ENCODE measurements around the gene PDIA2. TPM values are rescaled to one million over a fixed set of nuclear protein-coding genes. Genes with fewer than 3 reads are reported as not detected.

Gene PDIA2
- polyA plus RNA-seq, 2 of the 4 experiments (the other 2 are of a cell fraction) = 0.45 to 0.52 TPM

- DNase-seq (ENCODE audit: low read depth in 1 of 2, low spot score in 1 of 2) (no peak), ATAC-seq (no peak), FAIRE-seq (no peak)
- H3K4me2 ChIP-seq = no peak overlapping the region
- ChIA-PET CTCF (interaction anchor here (1.2 to 1.4 kb wide), 2 partner anchors 12 to 14 kb away, joined by 3 to 5 read pairs; no protein-coding TSS in a partner anchor), POLR2A (no interaction called here)
- 92% methylated on average over 21 of the region's 21 CpGs for WGBS (ENCODE audit: missing lambda C conversion rate)
- no peaks in the 10 kb centered on the region for H3K9me3 ChIP-seq
- H3K27ac ChIP-seq = no peak overlapping the region
- TF ChIP-seq CBX8 (IDR thresholded peaks at IDR 0.05) (no peak), CTCF (IDR thresholded peaks at IDR 0.05) (no peak)
- H3K4me1 ChIP-seq = no peaks in the 10 kb centered on the region
- H3K4me3 ChIP-seq = no peak overlapping the region
Observed at GRCh38 chr16:307691-308312, 24.8 kb downstream of the PDIA2 start.

DNA sequence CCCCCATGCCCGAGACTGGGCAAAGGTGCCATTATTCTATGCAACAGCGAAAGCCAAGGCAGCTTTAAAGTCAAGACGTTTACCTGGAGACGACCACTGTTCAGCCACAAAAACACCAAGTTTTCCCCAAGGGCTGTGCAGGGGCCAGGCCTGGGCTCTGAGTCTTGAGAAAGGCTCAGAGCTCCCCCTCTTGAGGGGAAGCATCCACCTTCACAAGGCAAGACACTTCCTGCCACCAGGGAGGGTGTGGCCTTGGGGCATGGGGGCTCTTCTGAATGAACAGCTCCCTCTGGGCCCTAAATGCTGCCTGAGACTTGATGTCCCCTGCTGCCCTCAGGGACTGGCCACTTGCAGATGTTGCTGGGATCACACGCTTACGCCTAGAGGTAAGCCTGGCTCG is 26.5 kb downstream of the PDIA2 start:
- H3K4me2 ChIP-seq = no peak overlapping the region
- POLR2A ChIA-PET = no interaction called here
- peak in 1 of 2 experiments; percentile 39; a peak in 2 of 6 replicates for ATAC-seq
- CTCF ChIA-PET = interaction anchor here (1.0 to 2.7 kb wide), 3 partner anchors 11 to 213 kb away, joined by 3 to 8 read pairs (median 4); no protein-coding TSS in a partner anchor
- H3K4me3 ChIP-seq = no peak overlapping the region
- H3K27ac ChIP-seq = no peak overlapping the region
- no peak for DNase-seq (ENCODE audit: low read depth in 1 of 2, low spot score in 1 of 2)
- no peaks in the 10 kb centered on the region for H3K9me3 ChIP-seq
- TF ChIP-seq RFX5 (IDR thresholded peaks at IDR 0.05) (no peak), BCL3 (IDR thresholded peaks at IDR 0.05) (no peak), USF2 (IDR thresholded peaks at IDR 0.05) (no peak), ZFP36 (IDR thresholded peaks at IDR 0.05; ENCODE audit: borderline replicate concordance, partially characterized antibody) (no peak), NR3C1 (IDR thresholded peaks at IDR 0.05) (no peak), FOXS1 (CRISPR knock-in tag; IDR thresholded peaks at IDR 0.05) (no peak), CTCF (IDR thresholded peaks at IDR 0.05) (no peak), FOSL2 (IDR thresholded peaks at IDR 0.05) (no peak), FOSL2 (CRISPR knock-in tag; IDR thresholded peaks at IDR 0.05) (no peak), PHF8 (IDR thresholded peaks at IDR 0.05; ENCODE audit: borderline replicate concordance, low read depth) (no peak), CHD2 (IDR thresholded peaks at IDR 0.05; ENCODE audit: low read length, partially characterized antibody) (no peak), ZNF302 (CRISPR knock-in tag; IDR thresholded peaks at IDR 0.05) (no peak)
- TF ChIP-seq, protein P1, sequence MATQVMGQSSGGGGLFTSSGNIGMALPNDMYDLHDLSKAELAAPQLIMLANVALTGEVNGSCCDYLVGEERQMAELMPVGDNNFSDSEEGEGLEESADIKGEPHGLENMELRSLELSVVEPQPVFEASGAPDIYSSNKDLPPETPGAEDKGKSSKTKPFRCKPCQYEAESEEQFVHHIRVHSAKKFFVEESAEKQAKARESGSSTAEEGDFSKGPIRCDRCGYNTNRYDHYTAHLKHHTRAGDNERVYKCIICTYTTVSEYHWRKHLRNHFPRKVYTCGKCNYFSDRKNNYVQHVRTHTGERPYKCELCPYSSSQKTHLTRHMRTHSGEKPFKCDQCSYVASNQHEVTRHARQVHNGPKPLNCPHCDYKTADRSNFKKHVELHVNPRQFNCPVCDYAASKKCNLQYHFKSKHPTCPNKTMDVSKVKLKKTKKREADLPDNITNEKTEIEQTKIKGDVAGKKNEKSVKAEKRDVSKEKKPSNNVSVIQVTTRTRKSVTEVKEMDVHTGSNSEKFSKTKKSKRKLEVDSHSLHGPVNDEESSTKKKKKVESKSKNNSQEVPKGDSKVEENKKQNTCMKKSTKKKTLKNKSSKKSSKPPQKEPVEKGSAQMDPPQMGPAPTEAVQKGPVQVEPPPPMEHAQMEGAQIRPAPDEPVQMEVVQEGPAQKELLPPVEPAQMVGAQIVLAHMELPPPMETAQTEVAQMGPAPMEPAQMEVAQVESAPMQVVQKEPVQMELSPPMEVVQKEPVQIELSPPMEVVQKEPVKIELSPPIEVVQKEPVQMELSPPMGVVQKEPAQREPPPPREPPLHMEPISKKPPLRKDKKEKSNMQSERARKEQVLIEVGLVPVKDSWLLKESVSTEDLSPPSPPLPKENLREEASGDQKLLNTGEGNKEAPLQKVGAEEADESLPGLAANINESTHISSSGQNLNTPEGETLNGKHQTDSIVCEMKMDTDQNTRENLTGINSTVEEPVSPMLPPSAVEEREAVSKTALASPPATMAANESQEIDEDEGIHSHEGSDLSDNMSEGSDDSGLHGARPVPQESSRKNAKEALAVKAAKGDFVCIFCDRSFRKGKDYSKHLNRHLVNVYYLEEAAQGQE (IDR thresholded peaks at IDR 0.05) = no peak
- 84% methylated on average over 7 of the region's 7 CpGs for WGBS (ENCODE audit: missing lambda C conversion rate)
- FAIRE-seq = no peak
- no peaks in the 10 kb centered on the region for H3K4me1 ChIP-seq

All from A549 (cell line).